GM21786 (cell line): Measurements from ENCODE around the gene SOX1.

Experiments
- ATAC-seq: cut with Tn5 transposase; IDR thresholded peaks from one replicate; pipeline ENCODE4 v1.9.1; 2021; ENCODE audit not compliant: unreplicated experiment

The SOX1 gene

DNA sequence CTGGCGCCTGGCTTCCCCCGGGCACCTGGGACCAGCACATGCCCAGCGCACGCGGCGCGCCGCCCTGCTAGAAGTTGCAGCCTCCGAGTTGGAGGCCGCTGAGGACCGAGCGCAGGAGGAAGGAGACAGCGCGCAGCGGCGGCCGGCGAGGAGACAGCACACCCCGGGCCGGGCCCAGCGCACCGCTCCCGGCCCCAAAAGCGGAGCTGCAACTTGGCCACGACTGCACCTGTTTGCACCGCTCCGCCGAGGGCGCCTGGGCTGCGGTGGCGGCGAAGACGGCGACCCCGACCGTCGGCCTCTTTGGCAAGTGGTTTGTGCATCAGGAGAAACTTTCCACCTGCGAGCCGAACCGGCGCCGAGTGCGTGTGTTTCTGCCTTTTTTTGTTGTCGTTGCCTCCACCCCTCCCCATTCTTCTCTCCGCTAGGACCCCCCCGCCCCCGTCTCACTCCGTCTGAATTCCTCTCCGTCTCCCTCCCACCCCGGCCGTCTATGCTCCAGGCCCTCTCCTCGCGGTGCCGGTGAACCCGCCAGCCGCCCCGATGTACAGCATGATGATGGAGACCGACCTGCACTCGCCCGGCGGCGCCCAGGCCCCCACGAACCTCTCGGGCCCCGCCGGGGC lies at the start of gene SOX1:
Gene SOX1, plus strand, starts transcription at position 34 of the 626 bp plus-strand sequence. Its CDS starts 510 bp downstream, at position 544.
- no peak for ATAC-seq

DNA sequence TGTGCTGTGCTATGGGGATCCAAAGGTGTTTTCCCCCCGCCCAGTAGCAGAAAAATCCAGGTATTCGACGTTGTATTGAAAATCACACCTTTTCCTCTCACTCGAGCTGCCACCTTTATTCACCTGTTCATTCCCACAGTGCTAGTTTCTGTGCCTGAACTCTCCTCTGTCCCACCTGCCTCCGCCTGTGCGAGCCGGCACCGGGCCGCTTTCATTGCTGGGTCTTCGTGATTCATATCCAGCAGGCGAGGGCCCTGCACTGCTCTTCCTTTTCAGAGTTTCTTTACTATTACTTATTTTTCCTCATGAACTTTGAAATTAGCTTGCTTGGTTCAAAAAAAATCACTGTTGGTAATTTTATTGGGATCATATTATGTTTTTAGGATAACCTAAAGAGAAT lies 42.4 kb upstream of the SOX1 start:
- no peak for ATAC-seq

DNA sequence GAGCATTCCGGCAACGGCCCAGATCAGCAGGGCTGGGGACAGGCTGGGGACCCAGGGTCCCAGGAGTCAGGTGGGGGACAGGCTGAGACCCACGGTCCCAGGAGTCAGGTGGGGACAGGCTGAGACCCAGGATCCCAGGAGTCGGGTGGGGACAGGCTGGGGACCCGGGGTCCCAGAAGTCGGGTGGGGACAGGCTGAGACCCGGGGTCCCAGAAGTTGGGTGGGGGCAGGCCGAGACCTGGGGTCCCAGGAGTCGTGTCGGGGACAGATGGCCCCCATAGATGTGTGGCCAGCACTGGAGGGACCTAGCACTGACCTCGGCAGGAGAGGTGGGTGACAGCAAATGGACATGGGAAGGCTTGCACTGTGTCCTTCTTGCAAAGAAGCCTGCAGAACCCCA lies 39.7 kb upstream of the SOX1 start:
- no peak for ATAC-seq

DNA sequence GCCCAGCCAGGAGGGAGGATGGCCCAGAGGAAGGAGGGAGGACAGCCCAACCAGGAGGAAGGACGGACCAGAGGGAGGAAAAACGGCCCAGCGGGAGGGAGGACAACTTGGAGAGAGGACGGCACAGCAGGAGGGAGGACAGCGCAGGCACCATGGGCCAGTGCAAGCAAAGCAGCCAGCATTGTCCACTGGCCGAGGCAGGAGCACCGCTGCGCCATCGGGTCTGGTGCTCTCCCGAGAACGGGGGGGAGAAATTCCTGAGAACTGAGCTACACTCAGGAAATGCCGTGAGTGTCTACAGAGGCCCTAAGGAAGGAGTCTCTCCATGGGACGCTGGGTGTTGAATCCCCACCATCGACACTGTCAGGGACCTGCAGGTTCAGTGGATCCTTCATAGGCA lies 38.5 kb upstream of the SOX1 start:
- no peak for ATAC-seq

DNA sequence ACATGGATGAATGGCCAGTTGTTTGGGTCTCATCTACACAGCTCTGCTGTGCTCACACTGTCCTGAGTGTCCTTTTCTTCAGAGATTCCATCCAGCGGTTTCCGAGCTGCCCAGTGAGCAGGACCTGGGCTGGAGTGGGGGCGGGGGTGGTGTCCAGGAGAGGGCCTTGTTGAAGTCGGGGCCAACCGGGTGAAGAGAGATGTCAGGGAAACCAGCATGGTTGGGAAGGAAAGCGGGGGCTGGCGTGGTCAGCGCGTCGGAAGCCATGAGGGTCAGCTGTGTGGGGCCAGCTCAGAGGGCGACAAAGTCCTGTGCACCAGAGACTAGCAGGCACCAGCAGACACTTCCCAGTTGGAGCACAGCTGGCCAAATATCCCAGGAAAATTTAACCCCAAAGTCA lies 37.8 kb upstream of the SOX1 start:
- no peak for ATAC-seq

DNA sequence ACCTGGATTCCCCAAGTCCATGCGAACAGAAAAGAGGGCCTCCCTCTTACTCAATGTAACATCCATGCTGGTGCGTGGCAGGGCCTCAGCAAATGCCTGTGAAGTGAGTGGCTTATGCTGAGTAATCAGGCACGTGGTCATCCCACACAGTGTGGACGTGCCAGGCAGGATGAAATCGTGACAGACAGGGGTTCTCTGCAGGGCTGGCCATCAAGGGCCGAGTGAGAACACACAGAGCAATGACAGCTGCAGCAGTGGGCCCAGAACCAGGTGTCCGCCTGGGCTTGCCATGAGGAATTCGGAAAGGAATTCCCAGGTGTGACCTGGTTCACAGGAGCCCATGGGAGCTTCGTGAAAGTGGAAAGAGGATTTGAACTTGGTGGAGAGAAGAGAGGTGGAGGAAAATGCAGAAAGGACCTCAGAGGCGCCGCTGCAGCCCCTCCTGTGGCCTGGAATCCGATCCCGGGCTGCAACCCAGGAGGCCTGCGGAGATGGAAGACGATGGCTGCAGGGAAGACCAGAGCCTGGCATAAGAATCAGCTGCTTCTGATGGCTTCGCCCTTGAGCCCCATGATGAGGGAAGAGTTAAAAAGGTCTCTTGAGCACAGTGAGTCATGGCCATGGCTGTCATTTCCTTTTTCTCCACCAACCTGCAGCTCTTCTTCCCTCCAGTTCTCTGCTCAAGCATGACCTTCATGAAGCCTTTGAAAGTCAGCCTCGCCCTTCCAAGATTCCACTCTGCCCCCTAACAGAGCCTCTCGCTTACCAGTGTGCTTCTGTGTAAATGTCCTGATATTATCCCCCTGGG lies 34.6 kb upstream of the SOX1 start:
- ATAC-seq = no peak

DNA sequence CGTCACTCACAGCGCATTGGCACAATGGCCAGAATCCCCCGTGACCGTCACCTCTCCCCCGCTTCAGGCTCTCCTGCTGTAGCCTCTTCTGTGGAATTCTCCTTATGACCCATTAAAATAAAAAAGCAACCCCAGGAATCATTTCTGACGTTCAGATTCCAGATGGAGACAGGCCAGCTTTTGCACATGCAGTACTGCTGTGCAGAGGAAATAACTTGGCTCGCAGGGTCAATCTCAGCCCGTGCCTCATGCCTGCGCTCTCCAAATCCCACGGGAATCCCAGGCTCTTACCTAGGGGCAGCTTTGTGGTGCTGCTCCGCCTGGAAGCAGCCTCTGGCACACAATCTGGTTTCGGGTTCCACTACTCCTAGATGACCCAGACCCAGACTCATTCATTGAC lies 32.7 kb upstream of the SOX1 start:
- ATAC-seq = no peak

DNA sequence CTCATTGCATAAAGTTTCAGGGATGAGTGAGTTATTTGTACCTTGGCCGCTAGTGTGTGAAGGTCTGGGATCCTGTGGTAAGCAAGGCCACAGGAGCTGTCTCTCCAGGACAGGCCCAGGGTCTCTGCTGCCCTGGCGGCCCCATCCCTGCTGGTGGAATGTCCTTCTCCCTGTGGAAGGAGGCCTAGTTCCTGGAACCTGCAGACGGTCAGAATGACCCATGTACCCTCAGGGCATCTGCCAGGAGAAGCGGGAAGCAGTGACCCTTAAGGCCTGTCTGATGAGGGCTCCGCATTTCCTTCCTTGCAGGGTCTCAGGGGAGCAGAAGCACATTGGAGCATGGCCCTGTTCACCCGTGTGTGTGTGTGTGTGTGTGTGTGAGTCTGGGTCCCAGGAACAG lies 32.1 kb upstream of the SOX1 start:
- no peak for ATAC-seq

DNA sequence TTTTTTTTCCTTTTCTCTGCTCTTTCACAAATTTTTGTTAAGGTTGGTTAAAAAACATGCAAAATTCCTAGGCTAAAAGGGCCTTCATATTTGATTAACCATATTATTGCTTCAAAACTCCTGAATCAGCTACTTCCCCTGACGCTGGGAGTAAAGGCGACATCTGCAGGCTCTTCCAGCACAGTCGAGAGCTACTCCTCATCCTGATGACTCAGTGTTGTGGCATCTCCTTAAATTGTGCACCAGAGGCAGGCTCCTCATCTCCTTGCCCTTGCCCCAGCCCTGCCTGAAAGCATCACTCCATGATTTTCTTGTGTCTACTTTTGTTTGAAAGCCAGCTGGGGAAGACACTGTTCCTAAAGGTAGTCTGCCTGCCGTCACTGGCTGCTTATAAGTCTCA lies 24.5 kb upstream of the SOX1 start:
- no peak for ATAC-seq

DNA sequence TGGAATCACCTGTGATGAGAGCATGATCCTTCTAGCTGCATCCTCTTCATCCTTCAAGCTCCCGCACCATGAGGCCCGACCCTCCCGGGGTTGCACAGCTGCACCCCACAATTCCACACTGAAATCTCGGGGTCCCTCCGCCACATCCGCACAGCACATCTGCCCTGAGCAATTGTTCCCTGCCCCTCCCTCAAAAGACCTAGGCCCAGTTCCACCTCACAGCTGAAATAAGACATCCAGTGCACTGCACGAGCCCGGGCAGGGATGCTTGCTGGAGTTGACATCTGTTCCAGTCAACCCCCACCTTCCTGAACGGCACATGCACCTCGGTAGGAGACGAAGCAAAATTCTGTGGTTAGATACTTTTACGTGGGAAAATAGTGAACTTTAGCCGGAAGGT lies 14.7 kb upstream of the SOX1 start:
- ATAC-seq = no peak

DNA sequence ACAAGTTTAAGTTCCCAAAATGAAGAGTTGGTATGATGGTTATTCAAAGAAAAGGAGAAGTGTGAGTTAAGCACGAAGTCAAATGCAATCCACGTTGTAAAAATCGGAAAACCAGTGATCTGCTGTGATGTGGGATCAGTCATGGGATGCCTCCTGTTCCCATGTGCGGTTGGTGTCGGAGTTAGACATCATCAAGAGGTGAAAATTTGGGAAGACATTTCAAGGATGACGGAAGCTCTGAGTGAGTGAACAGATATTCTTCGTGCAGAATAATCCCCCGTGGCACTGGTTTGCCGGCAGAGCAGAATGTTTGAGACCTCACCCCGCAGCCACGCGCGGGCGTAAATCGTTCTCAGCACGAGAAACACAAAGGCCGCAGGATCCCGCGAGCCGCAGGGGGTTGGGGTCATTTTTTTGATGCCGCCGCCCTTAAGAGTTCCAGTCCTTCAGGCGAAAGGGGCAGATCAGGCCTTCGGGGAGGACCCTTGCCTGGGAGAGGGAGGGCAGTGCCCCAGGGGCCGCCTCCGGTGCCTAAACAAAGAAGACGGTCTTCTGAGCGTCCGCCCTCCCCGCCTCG lies 13.7 kb upstream of the SOX1 start:
- no peak for ATAC-seq

DNA sequence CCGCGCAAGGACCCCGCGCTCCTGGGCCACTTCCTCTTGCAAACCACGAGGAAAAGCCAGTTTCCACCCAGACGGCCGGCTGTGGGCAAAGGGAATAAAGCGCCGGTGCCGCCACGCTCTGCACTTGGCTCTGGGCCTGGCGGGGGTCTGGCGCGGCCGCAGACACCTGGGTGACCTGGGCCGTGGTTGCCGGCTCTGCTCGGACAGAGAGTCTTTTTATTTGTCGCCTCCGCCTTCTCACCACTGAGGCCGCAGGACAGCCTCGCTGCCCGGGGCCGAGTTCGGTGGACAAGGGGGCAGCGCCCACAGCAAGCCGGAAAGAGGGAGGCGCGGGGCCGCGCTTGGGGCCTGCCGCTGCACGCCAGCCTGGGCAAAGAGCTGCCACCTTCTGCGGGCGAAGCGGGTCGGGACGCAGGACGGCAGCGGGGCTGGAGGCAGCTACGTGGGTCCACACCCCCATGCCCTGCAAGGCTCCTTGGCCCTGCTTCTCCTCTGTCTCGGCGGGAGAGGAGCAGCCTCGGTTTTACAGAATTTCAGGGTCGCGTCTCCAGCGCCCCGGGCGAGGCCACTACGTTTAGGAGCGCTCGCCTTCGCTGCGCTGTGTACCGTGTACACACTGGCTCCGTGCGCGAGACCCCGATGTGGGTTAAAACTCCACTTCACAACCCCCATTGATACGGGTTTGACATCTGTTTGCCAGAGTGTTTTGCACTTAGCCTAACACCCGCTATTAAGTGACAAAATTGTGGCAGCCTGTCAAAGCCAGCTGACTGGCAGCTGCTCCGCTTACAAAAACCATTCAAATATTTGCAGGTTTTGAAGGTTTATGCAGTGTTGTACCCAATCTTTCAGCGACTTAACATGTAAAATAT lies 13.0 kb upstream of the SOX1 start:
- ATAC-seq = no peak

DNA sequence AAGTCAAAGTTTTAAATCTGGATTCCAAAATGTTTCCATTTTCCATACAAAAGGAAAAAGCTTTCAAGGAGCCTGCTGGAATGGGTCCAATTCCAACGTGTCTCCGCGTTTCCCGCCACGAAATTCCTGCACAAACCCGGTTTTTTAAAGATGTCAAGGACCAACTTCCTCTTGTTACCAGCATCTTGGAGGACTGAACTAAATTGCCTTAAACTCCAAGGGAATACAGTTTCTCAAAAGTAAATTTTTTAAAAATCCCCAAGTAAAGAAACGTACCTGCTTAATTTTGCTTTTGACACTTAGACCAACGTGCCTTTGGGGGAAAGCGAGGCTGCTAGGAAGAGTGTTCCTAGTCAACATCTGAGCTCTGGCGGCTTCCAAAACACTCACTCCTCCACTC lies 12.3 kb upstream of the SOX1 start:
- ATAC-seq = no peak

DNA sequence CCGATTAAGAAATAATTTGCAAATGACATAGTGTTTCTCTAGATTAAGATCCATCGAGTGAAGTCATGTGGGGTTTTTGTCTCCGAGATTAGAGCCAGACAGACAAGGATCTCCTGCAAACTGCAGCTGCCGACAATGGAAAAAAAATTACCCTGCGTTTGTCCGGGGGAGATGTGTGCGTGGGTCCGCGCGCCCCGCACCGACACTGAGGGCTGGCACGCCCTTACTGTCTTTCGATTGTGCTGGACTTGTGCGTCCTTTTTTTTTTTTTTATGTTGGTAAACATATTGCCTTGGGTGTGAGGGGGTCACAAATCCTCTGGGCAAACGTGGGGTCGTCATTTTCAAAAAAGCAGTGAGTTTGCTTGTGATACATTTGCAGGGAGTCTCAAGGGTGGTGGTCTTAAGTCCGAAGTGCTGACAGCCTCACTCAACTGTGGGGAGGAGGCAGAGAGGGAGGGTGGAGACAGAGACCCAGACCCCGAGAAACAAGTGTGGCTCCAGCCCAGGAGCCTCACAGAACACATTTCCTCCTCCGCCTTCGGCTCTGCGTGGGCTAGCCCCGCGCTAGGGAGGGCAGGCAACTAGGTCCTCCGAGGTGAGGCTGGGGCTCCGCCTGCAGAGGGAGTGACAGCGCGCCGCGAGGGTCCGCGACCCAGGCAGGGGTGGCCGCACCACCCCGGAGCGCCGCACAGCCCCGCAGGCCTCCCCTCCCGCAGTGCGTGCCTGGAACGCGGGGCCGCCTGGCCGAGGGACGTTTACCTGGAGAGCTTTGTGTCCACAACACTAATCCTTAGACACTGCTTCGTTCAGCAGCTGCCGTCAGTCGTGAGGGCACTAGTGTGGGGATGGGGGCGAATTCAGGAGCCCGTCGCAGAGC lies 11.7 kb upstream of the SOX1 start:
- ATAC-seq = no peak

DNA sequence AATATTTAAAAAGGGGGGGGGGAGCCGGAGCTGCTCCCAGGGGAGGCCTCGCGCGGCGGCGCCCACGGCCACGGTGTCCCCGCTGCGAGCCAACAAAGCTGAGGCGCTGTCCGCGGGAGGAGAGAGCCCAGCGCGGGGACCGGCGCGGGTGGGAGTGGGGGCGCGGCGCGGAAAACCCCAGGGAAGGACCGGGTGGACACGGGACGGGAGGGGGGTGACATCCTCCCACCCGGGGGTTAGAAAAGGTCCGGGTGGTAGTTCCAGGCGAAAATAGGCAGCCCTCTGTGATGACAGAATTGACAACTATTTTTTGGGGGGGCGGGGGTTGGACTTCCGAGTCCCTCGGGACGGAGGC lies 11.1 kb upstream of the SOX1 start:
- ATAC-seq = no peak

DNA sequence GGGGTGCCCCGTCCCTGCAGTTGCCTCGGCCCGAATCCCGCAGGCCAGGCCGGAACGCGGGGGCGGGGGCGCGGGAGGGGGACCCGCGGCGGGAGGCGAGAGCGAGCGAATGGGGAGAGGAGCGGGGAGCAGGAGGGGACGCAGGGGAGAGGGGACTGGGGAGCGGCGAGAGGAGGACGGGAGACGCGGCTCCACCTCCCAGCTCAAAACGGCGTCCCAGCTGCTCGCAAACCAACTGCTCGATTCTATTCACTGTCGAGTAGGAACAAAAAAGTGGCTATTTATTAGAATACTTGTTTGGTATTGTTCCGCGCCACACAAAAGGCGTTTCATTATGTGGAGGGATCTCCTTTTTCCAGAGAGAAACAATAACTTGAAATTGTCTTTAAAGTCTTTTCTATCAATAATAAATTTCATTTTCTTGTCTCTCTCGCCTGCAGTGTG lies 10.6 kb upstream of the SOX1 start:
- ATAC-seq = no peak

DNA sequence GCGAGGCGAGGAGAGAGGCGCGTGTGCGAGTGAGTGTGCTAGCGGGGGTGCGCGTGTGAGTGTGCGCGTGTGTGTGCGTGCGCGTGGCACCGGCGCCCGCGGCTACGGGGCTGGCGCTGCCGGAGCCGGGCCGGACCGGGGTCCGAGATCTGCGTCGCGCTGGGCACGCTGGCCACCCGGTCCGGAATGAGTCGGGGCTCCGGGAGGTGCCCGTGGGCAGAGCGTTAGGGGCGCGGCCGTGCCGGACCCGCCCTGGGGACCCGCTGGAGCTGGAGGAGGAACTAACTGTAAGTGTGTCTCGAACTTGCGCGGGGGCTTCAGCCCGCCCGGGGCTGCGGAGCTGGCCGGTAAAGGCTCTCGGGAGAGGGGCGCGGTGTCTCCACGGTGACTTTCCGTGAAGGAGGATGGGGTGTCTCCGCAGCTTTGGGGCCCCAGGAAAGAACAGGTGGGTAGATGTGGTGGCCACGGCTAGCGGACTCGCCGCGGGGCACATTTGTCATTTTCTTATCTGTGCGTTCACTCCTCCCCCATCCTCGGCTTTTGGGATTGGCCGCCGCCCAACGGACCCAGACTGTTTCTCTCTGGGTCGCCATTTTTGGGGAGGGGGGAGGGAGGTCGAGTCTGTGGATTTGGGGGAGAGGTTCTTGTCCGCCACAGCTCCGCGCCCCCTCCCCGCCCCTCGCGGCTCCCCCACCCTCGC lies 10.1 kb upstream of the SOX1 start:
- ATAC-seq = no peak

DNA sequence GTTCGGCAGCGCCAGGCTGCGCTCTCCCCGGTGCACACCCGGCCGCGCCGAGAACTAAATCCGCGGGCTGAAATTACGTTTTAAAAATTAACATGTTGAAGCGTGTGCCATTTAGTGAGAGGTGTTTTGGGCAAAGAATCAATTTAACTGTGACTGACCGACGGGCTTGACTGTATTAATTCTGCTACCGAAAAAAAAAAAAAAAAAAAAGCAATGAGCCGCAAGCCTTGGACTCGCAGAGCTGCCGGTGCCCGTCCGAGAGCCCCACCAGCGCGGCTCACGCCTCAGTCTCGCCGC lies 9.6 kb upstream of the SOX1 start:
- no peak for ATAC-seq

DNA sequence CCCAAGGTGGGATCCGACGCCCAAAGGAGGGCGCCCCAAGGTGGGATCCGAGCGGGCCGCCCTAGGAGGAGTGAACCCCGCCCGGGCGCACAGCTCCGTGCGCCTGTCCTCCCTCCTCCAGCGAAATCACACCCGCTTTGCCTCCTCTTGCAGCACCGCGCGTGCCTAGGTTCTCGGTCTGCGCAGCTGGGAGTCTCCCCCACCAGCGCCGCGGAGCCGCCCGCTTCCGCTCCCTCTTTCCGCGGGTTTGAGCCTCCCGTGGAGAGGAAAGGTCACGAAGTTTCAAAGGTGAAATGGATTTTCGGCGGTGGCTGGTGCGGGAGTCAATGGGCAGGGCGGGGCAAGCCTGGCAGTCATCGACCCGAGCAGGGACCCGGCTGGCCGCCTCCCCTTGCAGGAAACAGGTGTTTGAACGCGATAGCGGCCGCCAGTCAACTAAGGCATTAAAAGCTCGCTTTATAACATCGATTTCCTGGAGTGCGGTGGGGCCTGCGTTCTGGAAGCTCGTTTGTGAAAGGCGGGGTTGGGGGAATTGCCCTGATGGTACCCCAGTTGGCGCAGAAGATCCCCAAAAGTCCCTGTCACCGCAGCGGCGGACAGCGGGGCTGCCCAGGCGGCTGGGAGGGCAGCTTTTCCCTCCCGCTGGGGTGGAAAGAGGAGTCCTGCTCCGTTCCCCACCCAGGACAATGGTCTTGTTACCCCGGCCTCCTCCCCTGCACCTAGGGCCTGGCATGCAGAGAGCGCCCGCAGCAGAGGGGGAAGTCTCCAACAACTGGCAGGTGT lies 9.0 kb upstream of the SOX1 start:
- ATAC-seq = no peak
